Gastrocnemius medialis (tissue), 4 donors: ENCODE data around the gene ZNF417.

Experiments used
- CTCF ChIP-seq, 5 experiments: fragments of 450-650 bp in 3 of 5; fragments of 200-600 bp in 2 of 5; sonication (generic) in 2 of 5; IDR thresholded peaks in 4 of 5; conservative IDR thresholded peaks in 1 of 5; 1 replicate in 4 of 5; 2 replicates in 1 of 5; pipeline ENCODE4 v1.5.1; 2016 to 2019; ENCODE audit warnings: antibody characterized with exemption in 5 of 5, mild to moderate bottlenecking in 3 of 5, moderate library complexity in 3 of 5
- POLR2A ChIP-seq, 2 donors: fragments of 450-650 bp; IDR thresholded peaks; one replicate each; pipeline ENCODE4 v1.6.1; 2017; ENCODE audit warnings: antibody characterized with exemption in 2 of 2, mild to moderate bottlenecking in 2 of 2, moderate library complexity in 2 of 2

GRCh38 chr19:57887195-57887941 lies 29.0 kb downstream of the ZNF417 start:
- TF ChIP-seq CTCF (IDR thresholded peaks at IDR 0.05 in 4 of 5, conservative IDR thresholded peaks at IDR 0.05 in 1 of 5), result no peak
- no peak for TF ChIP-seq POLR2A (IDR thresholded peaks at IDR 0.05)
